ENCODE data around the gene HRH1. TPM values are rescaled to one million over a fixed set of nuclear protein-coding genes. Genes with fewer than 3 reads are reported as not detected.

Gene HRH1
- total RNA-seq, 1 experiment from 2014 or later = 11.0 TPM

DNA sequence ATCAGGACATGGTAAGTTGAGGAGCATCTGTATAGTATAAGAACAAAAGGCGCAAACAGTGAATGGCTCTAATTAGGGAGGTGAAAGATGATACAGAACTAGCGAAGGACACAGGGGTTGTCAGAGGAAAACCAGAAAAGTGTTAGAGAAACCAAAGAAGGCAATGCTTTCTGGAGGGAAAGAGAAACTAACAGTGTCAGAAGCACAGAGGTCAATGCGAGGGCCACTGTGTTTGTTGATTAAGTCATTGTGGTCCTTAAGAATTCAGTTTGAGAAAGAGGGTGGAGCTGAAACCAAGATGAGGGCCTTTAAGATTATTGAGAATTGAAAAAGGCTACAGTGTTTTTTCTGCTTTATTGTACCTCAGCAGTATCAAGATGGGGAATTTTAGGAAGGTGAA is 146.7 kb downstream of the HRH1 start:
- CTCF ChIA-PET = interaction anchor here (1.0 to 2.6 kb wide), 2 partner anchors 22 to 34 kb away, joined by 3 to 11 read pairs; no protein-coding TSS in a partner anchor

DNA sequence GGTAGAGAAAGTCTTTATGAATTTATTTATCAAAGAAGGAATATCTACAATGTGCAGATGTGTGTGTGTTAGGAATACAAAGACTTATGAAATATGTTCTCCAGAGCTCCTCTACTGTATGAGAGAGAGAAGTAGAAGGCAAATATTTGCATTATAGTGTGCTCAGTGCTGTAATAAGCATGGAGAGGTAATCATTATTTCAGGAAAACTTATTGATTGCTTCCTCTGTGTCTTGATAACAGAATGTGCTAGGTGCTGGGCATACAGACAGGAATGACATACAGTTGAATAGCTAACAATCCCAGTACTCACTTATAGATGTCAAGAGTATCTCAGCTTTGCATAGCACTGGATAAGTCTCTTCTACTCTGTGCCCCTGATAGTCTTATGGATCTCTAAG is 148.2 kb downstream of the HRH1 start:
- intact Hi-C loops (cut with micrococcal nuclease) = no loop called here
- H3K4me1 Mint-ChIP-seq (ENCODE audit: insufficient read depth, unreplicated experiment) = peaks cover 8% of the 10 kb centered on the region
- H3K27me3 Mint-ChIP-seq (ENCODE audit: insufficient read depth, unreplicated experiment) = no peaks in the 10 kb centered on the region
- H3K9me3 Mint-ChIP-seq (ENCODE audit: unreplicated experiment) = no peaks in the 10 kb centered on the region
- ChIA-PET CTCF (interaction anchor here (2.6 kb wide), 1 partner anchor 33 kb away, joined by 11 read pairs; no protein-coding TSS in a partner anchor), POLR2A (interaction anchor here (0.6 kb wide), 1 partner anchor 230 kb away, joined by 4 read pairs; no protein-coding TSS in a partner anchor)
- no TSS peak for BruUV-seq (replicated peaks)
- DNase-seq (ENCODE audit: unreplicated experiment) = no peak
- H3K27ac Mint-ChIP-seq (ENCODE audit: low read depth, unreplicated experiment) = no peak overlapping the region
- TF ChIP-seq, protein P1, sequence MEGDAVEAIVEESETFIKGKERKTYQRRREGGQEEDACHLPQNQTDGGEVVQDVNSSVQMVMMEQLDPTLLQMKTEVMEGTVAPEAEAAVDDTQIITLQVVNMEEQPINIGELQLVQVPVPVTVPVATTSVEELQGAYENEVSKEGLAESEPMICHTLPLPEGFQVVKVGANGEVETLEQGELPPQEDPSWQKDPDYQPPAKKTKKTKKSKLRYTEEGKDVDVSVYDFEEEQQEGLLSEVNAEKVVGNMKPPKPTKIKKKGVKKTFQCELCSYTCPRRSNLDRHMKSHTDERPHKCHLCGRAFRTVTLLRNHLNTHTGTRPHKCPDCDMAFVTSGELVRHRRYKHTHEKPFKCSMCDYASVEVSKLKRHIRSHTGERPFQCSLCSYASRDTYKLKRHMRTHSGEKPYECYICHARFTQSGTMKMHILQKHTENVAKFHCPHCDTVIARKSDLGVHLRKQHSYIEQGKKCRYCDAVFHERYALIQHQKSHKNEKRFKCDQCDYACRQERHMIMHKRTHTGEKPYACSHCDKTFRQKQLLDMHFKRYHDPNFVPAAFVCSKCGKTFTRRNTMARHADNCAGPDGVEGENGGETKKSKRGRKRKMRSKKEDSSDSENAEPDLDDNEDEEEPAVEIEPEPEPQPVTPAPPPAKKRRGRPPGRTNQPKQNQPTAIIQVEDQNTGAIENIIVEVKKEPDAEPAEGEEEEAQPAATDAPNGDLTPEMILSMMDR (IDR thresholded peaks at IDR 0.05; ENCODE audit: unreplicated experiment) = no peak
- H3K36me3 Mint-ChIP-seq (ENCODE audit: insufficient read depth, unreplicated experiment) = peaks cover 65% of the 10 kb centered on the region
- no peak overlapping the region for H3K4me3 Mint-ChIP-seq (ENCODE audit: unreplicated experiment)

More for the DNA sequence above, 146.7 kb downstream of the HRH1 start:
- TF ChIP-seq, protein P1 (IDR thresholded peaks at IDR 0.05; ENCODE audit: unreplicated experiment) = no peak
- H3K27me3 Mint-ChIP-seq (ENCODE audit: insufficient read depth, unreplicated experiment) = no peaks in the 10 kb centered on the region
- H3K4me3 Mint-ChIP-seq (ENCODE audit: unreplicated experiment) = no peak overlapping the region
- peaks cover 70% of the 10 kb centered on the region for H3K36me3 Mint-ChIP-seq (ENCODE audit: insufficient read depth, unreplicated experiment)
- H3K9me3 Mint-ChIP-seq (ENCODE audit: unreplicated experiment) = no peaks in the 10 kb centered on the region
- H3K27ac Mint-ChIP-seq (ENCODE audit: low read depth, unreplicated experiment) = no peak overlapping the region
- DNase-seq (ENCODE audit: unreplicated experiment) = no peak
- intact Hi-C loops (cut with micrococcal nuclease) = no loop called here
- H3K4me1 Mint-ChIP-seq (ENCODE audit: insufficient read depth, unreplicated experiment) = peaks cover 8% of the 10 kb centered on the region
- BruUV-seq (replicated peaks) = no TSS peak
- POLR2A ChIA-PET = interaction anchor here (0.7 to 1.4 kb wide), 3 partner anchors 12 to 32 kb away, joined by 3 to 4 read pairs (median 3); no protein-coding TSS in a partner anchor

DNA sequence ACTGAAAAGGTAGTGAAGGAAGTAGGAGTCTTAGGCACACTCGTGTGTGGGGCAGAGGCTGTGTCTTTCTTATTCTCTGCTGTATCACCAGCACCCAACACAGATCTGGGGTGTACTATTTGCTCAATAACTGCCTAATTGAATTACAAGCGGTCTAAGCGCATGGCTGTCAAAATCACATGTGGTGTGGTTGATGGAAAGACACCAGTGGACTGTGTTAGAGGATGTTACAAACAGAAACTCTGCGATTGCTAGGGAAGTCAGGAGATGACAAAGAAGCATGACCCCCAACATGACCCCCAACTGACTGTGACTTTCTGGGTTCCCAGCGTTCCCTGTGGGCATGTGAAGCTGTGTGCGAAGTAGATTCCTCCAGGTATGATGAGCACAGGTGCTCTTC is 149.9 kb downstream of the HRH1 start:
- Mint-ChIP-seq H3K4me1 (ENCODE audit: insufficient read depth, unreplicated experiment) (peaks cover 8% of the 10 kb centered on the region), H3K4me3 (ENCODE audit: unreplicated experiment) (no peak overlapping the region), H3K9me3 (ENCODE audit: unreplicated experiment) (no peaks in the 10 kb centered on the region), H3K36me3 (ENCODE audit: insufficient read depth, unreplicated experiment) (peaks cover 69% of the 10 kb centered on the region), H3K27me3 (ENCODE audit: insufficient read depth, unreplicated experiment) (no peaks in the 10 kb centered on the region), H3K27ac (ENCODE audit: low read depth, unreplicated experiment) (no peak overlapping the region)
- POLR2A ChIA-PET = no interaction called here
- DNase-seq (ENCODE audit: unreplicated experiment) = no peak
- CTCF ChIA-PET = no interaction called here
- intact Hi-C loops (cut with micrococcal nuclease) = no loop called here
- BruUV-seq (replicated peaks) = no TSS peak
- TF ChIP-seq, protein P1 (IDR thresholded peaks at IDR 0.05; ENCODE audit: unreplicated experiment) = no peak

DNA sequence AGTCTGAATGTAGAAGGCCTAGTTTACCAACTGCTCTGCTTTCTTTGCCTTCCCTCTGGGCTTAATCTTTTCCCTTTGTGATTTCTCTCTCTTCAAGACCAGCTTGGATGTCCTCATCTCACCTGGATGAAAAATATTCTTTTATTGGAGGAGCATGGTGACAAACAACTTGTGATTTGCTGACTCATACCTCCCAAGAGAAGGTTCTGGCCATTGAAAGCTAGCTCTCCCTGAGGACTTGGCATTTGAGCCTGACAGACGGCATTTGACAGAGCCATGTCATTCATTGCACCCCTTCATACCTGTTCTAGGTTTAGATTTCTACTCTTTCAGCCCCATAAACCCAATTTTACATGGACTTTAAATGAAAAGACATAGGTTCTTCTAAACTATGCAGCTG is 151.2 kb downstream of the HRH1 start:
- Mint-ChIP-seq H3K4me1 (ENCODE audit: insufficient read depth, unreplicated experiment) (peaks cover 8% of the 10 kb centered on the region), H3K9me3 (ENCODE audit: unreplicated experiment) (no peaks in the 10 kb centered on the region), H3K27me3 (ENCODE audit: insufficient read depth, unreplicated experiment) (no peaks in the 10 kb centered on the region), H3K27ac (ENCODE audit: low read depth, unreplicated experiment) (peak overlapping the region; percentile 69), H3K4me3 (ENCODE audit: unreplicated experiment) (no peak overlapping the region), H3K36me3 (ENCODE audit: insufficient read depth, unreplicated experiment) (peaks cover 66% of the 10 kb centered on the region)
- no TSS peak for BruUV-seq (replicated peaks)
- intact Hi-C loops (cut with micrococcal nuclease) = no loop called here
- ChIA-PET POLR2A (interaction anchor here (0.6 to 1.7 kb wide), 3 partner anchors 16 to 1013 kb away, joined by 3 to 5 read pairs (median 3); partner anchors contain the start of gene GHRL), CTCF (interaction anchor here (0.8 kb wide), 1 partner anchor 29 kb away, joined by 3 read pairs; no protein-coding TSS in a partner anchor)
- TF ChIP-seq, protein P1 (IDR thresholded peaks at IDR 0.05; ENCODE audit: unreplicated experiment) = no peak
- no peak for DNase-seq (ENCODE audit: unreplicated experiment)

Data from MCF 10A (cell line).